ENCODE results near the gene RBL2.
"Not testable (repeated sequence)": the region's sequence is repeated elsewhere in the genome, so short reads cannot be mapped to it uniquely, and the experiment has no call there.

Gene RBL2

DNA sequence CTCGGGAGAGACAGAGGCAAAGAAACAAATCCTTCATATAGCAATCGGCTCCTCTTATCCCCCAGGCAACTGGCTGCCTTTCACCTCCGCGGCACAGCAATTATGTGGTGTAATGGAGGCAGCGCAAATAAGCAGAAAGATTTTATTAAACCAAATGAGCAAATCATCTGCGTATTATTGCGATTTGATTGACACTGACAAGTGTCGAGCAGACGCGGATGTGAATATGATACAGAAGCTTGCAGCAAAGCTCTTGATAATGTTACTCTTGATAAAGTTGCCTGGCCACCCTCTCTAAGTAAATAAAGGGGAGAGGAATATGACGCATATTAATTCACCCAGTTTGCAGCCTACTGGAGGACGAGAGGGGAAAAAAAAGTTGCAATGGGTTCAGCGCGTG lies 95.2 kb downstream of the RBL2 start:
- DNase-seq (ENCODE audit: insufficient read length, low spot score) = no peak
- FAIRE-seq = no peak

- no peak for FAIRE-seq
- no peak for DNase-seq (ENCODE audit: insufficient read length, low spot score)
Observed at GRCh38 chr16:53530046-53530445, 95.8 kb downstream of the RBL2 start.

DNA sequence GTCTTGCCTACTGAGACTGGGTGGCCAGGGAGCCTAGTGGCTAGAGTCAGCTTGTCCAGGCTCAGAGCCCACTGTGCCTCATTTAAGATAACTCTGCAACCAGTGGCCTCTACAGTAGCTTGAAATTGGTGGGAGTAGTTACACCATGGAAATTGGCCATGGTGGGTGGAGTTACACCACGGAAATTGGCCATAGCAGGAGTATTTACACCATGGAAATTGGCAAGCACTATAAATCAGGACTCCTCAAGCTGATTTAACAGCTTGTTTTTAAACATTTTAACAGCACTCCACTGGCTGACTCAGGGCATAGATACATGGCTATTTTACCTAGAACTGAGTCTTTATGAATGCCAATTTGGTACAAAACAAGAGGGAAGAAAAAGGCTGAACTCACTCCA lies 96.5 kb downstream of the RBL2 start:
- FAIRE-seq = no peak
- DNase-seq (ENCODE audit: insufficient read length, low spot score) = no peak

GRCh38 chr16:53534206-53534605 lies 99.9 kb downstream of the RBL2 start:
- DNase-seq (ENCODE audit: insufficient read length, low spot score) (no peak), FAIRE-seq (no peak)

DNA sequence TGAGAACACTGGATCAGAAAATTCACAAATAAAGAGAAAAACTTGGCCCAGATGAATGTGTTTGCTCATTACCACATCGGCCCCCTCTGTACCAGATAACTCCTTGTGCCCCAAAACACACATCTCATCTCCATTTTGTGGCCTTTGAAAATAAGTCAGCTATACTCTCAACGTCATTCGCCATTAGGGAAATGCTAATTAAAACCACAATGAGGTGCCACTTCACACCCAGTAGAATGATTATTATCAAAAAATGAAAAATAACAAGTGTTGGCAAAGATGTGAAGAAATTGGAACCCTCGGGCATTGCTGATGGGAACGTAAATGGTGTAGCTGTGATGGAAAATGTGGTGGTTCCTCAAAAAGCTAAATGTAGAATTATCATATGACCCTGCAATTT lies 103.4 kb downstream of the RBL2 start:
- DNase-seq (ENCODE audit: insufficient read length, low spot score) = no peak
- no peak for FAIRE-seq

DNA sequence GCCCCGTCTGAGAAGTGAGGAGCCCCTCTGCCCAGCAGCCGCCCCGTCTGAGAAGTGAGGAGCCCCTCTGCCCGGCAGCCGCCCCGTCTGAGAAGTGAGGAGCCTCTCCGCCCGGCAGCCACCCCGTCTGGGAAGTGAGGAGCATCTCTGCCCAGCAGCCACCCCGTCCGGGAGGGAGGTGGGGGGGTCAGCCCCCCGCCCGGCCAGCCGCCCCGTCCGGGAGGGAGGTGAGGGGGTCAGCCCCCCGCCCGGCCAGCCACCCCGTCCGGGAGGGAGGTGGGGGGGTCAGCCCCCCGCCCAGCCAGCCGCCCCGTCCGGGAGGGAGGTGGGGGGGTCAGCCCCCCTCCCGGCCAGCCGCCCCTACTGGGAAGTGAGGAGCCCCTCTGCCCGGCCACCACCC lies 105.1 kb downstream of the RBL2 start:
- not testable (repeated sequence) for FAIRE-seq; DNase-seq (ENCODE audit: insufficient read length, low spot score)

DNA sequence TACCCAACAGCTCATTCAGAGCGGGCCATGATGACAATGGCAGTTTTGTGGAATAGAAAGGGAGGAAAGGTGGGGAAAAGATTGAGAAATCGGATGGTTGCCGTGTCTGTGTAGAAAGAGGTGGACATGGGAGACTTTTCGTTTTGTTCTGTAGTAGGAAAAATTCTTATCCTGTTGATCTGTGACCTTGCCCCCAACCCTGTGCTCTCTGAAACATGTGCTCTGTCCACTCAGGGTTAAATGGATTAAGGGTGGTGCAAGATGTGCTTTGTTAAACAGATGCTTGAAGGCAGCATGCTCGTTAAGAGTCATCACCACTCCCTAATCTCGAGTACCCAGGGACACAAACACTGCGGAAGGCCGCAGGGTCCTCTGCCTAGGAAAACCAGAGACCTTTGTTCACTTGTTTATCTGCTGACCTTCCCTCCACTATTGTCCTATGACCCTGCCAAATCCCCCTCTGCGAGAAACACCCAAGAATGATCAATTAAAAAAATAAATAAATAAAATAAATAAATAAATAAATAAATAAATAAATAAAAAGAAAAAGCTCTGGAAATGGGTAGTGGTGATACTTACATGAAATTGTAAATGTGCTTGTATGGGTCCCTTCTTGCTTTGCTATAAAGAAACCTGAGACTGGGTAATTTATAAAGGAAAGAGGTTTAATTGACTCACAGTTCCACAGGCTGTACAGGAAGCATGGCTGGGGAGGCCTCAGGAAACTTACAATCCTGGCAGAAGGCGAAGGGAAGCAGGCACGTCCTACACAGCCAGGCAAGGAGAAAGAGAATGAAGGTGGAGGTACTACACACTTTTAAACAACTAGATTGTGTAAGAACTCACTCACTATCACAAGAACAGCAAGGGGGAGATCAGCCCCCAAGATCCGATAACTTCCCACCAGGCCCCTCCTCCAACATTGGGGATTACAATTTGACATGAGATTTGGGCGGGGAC lies 105.8 kb downstream of the RBL2 start:
- not testable (repeated sequence) for DNase-seq (ENCODE audit: insufficient read length, low spot score); FAIRE-seq

Data from HTR-8/SVneo (cell line).